GM10847 (cell line): ENCODE results near the gene KCNB1.

Experiments used
- POLR2A ChIP-seq: IDR thresholded peaks from 2 replicates; pipeline ENCODE4 v1.6.1; 2011; ENCODE audit not compliant: insufficient read length; ENCODE audit errors: extremely low read depth

The KCNB1 gene

DNA sequence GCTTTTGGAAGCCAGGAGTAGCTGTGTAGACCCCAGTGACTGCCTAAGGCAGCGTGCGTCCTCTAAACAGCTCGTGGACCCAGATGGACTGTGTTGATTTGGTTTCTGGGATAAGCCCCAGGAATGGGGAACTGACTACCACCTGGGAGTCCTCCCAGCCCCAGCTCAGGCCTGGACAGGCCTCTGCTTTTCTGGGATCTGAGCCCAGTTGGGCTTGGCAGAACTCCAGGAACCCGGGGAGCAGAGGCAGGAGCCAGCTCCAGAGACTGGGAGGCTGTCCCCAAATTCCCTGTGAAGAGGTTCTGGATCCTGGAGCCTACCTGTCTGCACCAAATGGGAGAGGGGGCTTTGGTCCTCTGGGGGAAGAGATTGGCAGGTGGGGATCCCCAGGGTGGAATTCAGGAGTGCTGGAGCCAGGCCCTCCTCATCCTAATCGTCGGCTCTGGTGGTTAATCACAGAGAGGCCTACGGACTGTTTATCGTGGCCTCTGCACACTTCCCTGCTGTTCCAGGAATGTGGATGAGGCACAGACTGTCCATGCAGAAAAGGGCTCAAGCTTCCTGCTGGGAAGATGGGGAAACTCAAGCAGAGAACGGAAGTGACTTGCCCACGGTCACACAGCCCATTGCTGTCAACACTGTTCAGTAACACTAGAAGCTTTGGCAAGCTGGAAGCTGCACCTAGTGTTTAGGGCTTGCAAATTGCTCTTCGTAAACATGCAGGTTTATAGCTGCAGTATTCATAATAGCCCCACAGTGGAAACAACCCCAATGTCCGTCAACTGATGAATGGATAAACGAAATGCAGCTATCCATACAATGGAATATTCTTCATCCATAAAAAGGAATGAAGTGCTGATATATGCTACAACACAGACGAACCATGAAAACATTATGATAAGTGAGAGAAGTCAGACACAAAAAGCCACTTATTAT is 100.6 kb downstream of the KCNB1 start:
- no peak for TF ChIP-seq POLR2A

DNA sequence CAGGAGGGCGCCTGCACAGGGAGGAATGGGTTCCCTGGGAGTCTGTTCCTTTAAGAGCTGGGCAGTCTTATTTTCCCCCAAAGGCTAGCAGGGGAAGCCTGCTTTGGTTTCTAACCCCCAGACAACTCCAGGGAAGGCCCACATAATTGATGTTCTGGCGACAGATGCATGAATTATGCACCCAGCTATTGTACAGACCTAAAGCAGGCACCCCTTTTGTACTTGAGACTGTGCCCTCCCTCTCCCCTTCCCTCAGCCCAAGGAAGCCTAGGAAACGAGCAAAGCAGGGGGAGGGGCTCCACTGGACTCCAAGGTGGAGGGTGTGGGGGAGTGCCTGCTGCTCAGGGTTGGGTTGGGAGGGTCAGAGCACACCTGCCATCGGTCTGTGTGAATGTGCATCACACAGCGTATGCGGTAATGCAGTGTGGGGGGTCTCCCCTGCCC is 102.1 kb downstream of the KCNB1 start:
- no peak for TF ChIP-seq POLR2A

DNA sequence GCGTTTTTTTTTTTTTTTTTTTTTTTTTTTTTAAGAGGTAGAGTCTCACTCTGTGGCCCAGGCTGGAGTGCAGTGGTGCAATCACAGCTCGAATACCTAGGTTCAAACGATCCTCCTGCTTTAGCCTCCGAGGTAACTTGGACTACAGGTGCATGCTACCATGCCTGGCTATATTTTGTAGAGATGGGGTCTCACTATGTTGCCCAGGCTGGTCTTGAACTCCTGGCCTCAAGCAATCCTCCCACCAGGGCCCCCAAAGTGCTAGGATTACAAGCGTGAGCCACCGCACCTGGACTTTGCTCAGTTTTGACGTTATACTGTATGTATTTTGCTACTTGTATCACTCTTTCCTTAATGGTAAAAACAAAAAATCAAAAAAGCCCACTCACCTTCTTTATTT is 103.1 kb downstream of the KCNB1 start:
- TF ChIP-seq POLR2A: no peak

DNA sequence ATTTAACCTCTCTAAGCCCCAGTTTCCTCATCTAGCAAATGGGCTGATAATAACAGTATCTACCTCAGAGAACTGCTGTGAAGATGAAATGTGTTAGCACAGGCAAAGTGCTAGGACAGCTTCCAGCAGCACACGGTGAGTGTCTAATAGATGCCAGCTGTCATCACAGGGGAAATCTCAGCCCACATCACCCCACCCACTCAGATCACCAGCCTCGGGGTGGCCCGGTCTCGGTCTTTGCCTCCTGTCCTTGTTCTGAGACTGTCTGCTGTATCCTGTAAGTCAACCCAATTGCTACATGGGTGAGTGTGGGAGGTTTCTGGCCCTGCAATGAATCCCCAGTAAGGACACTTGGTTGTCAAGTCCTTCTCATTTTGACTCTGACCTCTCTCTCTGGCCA is 105.1 kb downstream of the KCNB1 start:
- TF ChIP-seq POLR2A: no peak

DNA sequence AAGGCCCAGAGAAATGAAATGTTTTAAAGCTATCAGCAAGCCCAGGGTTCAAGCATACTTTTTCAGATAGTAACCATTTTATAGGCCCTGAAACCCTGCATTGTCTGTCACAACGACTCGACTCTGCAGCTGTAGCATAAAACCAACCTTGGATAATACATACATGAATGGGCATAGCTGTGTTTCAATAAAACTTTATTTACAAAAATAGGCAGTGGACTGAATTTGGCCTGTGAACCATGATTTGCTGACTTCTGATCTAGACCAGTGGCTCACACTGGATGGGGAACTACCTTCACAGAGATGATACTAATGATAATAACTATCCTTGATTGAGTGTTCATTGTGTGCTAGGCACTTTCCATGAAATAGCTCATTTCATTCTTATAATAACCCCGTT is 107.3 kb downstream of the KCNB1 start:
- no peak for TF ChIP-seq POLR2A

DNA sequence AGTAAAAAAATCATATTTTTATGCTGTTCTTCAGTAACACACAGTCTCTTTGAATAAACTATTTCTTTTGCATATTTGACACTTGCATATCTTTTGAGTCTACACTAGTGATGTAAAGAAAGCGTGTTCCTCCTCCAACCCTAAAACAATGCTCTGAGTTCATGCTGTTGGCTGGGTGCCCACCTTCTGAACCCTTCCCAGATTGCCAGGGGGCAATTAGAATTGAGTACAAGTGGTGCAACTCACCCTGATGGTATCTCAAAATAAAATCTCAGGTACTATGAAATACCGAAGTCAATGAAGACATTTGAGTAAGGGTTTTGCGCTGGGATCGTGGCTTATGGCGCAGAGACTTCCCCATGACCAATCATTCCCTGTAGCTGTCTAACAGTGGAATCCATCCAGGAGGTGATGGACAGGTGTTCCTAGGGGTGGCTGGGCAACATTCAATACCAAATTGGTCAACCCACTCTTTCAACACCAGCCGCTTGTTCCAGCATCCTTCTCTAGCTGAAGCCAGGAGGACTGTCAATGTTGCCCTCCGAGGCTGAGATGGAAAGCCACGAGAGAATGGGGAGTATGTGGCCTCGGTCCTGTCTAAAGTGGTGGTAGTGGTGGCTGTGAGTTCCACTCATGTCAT is 110.3 kb downstream of the KCNB1 start:
- no peak for TF ChIP-seq POLR2A

DNA sequence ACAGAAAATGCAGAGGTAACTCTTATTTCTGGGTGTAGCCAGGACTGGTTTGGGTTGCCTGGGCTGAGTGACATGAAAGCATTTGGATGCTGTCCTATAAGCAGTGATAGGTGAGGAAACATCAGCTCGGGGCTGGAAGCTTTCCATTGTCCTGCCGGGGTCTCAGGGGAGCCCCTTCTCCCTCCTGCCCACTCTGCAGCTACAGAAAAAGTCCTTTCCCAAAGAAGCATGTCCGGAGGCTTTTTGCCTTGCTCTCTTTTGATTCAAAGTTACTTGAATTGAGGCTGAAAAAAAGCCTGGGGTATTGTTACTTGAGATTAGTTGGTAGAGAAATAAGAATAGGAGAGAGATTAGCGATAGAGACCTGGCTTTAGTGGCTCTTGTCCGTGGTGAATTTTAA is 113.9 kb downstream of the KCNB1 start:
- TF ChIP-seq POLR2A: no peak

DNA sequence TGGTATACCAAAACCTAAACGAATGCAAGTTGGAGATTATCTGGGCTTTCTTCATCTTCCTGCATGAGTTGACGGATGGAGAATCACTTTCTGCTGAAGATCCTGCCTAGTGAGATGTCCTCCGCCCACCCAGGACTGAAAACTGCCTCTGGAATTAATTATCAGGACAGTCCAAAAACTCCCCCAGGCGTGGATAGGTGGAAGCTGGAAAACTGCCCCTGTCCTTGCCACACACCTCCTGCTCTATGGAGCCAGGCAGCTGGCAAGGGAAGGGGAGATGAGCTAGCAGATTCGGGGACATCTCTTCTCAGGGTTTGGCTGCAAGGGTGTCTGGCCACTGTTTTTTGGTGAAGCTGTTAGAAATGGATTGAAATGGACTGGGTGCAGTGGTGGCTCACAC is 115.4 kb downstream of the KCNB1 start:
- TF ChIP-seq POLR2A: no peak

DNA sequence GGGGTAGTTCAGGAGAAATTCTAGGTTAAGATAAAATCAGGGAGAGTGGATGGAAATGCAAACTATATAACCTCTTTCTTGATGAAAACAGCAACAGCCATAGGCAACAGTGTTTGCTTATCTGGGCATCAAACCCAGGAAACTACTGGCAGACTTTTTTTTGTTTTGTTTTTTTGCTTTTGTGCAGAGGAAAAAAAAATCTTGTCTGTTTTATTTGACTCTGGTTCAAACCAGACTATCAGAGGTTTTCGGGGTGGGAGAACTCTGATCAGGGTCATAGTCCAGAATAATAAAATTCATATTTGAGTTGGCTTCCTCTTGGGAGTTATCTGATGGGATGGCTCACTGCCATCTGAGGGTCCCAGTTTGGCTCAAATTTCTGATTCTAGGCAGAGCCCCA is 115.8 kb downstream of the KCNB1 start:
- TF ChIP-seq POLR2A: no peak

DNA sequence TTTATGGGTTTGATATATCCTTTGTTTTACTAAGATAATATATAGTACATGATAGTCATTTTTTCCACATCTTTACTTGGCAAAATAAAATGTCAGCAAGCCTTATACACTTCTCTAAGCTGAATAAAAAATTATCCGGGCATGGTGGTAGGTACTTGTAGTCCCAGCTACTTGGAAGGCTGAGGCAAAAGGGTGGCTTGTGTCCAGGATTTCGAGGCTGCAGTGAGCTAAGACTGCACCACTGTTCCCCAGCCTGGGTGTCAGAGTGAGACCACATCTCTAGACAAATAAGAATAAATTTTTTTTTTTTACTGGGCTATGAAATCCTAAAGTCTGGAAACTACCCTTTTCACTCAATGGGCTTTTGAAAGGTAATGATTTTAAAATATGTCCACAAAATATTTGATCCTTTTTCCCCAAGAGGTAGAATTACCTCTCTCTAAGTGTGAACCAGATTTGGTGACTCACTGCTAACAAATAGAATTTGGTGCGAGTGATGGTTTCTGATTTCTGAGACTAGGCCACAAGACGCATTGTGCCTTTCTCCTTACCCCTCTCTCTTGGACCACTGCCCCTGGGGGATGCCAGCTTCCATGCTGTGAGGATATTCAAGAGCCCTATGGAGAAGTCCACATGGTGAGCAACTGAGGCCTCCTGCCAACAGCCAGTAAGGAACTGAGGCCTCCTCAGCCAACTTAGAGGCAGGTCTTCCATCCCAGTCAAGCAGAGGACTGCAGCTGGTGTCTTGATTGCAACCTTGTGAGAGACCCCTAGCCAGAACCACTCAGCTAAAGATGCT is 120.4 kb downstream of the KCNB1 start:
- TF ChIP-seq POLR2A: no peak

DNA sequence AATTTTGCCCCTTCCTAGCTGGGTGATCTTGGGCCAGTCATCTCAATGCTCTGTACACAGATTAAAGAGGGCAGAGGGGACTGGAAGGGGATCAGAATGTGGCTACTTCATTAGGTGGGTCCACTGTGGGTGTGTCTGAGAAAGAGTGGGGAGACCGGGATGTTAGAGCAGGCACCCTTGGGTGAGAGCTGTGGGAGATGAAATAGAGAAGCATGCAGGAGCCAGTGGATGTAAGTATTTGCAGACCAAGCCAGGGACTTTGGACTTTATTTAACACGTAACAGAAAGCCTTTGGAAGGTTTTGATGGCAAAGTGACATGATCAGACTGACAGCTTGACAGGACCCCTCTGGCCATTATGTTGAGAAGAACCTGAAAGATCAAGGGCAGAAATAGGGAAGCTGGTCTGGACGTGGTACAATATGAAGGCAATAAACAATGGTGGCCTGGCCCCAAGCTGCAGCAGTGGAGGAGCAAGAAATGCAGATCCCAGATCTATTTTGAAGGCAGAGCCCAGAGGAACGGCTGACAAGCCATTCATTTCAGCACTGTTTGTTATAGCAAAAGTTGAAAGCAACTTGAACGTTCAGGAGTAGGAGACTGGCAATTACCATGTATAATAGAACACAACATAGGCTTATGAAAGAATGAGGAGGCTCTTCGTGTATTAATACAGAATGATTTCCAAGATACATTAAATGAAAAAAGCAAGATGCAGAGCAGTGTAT is 122.1 kb downstream of the KCNB1 start:
- no peak for TF ChIP-seq POLR2A

DNA sequence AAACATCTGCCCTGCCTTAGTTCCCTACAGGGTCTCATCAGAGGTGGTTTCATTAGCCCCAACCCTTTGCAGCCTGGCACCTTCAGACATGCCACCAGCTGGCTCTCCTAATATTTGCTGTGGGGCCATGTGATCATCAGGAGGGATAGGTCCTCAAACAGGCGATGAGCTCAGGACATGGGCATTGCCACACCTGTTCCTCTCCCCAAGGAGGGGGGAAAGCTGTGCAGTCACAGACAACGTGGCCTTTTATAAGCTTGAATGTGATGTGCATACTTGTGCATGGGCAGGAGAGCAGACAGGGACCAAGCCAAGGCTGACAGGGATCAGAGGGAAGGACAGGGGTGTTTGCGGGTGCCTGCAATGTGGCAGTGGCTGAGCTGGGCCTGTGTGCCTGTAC is 125.8 kb downstream of the KCNB1 start:
- TF ChIP-seq POLR2A: no peak

DNA sequence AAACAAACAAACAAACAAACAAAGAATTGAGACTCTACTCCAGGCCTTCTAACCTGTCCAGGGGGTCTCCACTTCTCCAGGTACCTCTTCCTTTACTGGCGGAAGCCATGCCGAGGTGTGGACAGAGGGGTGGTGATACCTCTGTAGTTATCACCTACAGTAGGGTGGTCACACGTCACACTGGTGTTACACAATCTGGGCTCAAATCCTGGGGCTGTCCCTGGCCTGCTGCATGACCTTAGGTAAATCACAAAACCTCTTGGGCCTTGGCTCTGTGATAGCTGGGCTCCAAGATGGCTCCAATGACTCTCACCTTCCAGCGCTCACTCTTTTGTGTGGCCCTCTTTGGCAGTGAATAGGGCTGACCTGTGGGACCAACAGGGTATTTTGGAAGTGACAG is 127.8 kb downstream of the KCNB1 start:
- TF ChIP-seq POLR2A: no peak

DNA sequence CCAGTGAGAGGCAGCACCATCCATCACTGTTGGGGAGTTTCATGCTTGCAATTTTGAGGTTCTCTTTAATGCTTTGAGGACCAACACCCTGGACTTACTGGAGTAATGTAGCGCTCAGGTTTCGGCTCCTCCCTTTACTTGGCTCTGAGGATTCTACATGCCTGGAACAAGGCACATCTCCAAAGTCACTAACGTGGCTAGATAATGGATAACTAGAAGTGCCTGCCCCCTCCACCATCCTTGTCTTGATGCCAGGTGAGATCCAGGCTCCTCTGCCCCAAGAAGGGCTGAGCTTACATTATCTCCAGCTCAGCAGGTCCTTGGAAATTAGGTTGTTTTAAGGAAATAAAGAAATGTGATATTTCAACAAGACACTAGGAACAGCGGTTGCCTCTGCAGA is 129.1 kb downstream of the KCNB1 start:
- no peak for TF ChIP-seq POLR2A

DNA sequence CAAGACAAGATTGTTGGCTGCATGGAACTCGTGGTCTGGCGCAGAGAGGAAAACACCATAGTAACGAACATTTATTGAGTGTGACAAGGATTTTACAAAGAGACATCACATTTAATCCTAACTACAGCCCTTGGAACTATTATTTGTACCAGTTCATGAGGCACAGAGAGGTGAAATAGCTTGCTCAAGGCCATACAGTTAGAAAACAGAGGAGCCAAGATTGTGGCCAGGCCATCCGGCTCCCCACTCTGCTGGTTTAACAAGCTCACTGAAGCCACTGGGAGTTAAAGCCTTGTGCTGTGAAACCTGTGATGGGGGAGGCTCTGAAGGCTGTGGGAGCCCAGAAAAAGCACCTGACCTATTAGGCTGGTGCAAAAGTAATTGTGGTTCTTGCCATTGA is 129.7 kb downstream of the KCNB1 start:
- TF ChIP-seq POLR2A: no peak
